ENCODE data around the gene AQP12B.

The AQP12B gene

GRCh38 chr2:240647503-240648154 lies 35.1 kb downstream of the AQP12B start:
- no peak for DNase-seq (ENCODE audit: low read depth)

- DNase-seq (ENCODE audit: low read depth), result no peak
Measured at GRCh38 chr2:240646900-240647502, 35.7 kb downstream of the AQP12B start.

GRCh38 chr2:240646176-240646899 lies 36.3 kb downstream of the AQP12B start:
- DNase-seq (ENCODE audit: low read depth), result no peak

GRCh38 chr2:240645801-240646175 lies 36.9 kb downstream of the AQP12B start:
- DNase-seq (ENCODE audit: low read depth), result no peak

- no peak for DNase-seq (ENCODE audit: low read depth)
Measured at GRCh38 chr2:240645346-240645745, 37.3 kb downstream of the AQP12B start.

- DNase-seq (ENCODE audit: low read depth), result no peak
Measured at GRCh38 chr2:240644859-240645301, 37.8 kb downstream of the AQP12B start.

- no peak for DNase-seq (ENCODE audit: low read depth)
Measured at GRCh38 chr2:240644171-240644651, 38.5 kb downstream of the AQP12B start.

GRCh38 chr2:240643811-240644150 lies 38.9 kb downstream of the AQP12B start:
- DNase-seq (ENCODE audit: low read depth), result no peak

GRCh38 chr2:240643093-240643810 lies 39.4 kb downstream of the AQP12B start:
- no peak for DNase-seq (ENCODE audit: low read depth)

- DNase-seq (ENCODE audit: low read depth), result no peak
Measured at GRCh38 chr2:240642806-240643092, 39.9 kb downstream of the AQP12B start.

GRCh38 chr2:240642061-240642805 lies 40.5 kb downstream of the AQP12B start:
- no peak for DNase-seq (ENCODE audit: low read depth)

GRCh38 chr2:240640939-240641338 lies 41.7 kb downstream of the AQP12B start:
- DNase-seq (ENCODE audit: low read depth), result no peak

- no peak for DNase-seq (ENCODE audit: low read depth)
Measured at GRCh38 chr2:240639566-240639965, 43.1 kb downstream of the AQP12B start.

- DNase-seq (ENCODE audit: low read depth), result no peak
Measured at GRCh38 chr2:240638512-240639160, 44.0 kb downstream of the AQP12B start.

- DNase-seq (ENCODE audit: low read depth), result no peak
Measured at GRCh38 chr2:240637901-240638345, 44.8 kb downstream of the AQP12B start.

GRCh38 chr2:240637116-240637900 lies 45.4 kb downstream of the AQP12B start:
- DNase-seq (ENCODE audit: low read depth), result no peak

GRCh38 chr2:240636563-240637115 lies 46.0 kb downstream of the AQP12B start:
- DNase-seq (ENCODE audit: low read depth), result no peak

- no peak for DNase-seq (ENCODE audit: low read depth)
Measured at GRCh38 chr2:240635998-240636547, 46.6 kb downstream of the AQP12B start.

- DNase-seq (ENCODE audit: low read depth), result no peak
Measured at GRCh38 chr2:240635121-240635997, 47.3 kb downstream of the AQP12B start.
